ENCODE results near the gene ZYX.
A peak's percentile ranks its signal among the peaks of the same experiment; 100 is the strongest.
"Not testable (repeated sequence)": the region's sequence is repeated elsewhere in the genome, so short reads cannot be mapped to it uniquely, and the experiment has no call there.

The ZYX gene

GRCh38 chr7:143419880-143420279 is 38.7 kb downstream of the ZYX start:
- H3K27me3 Mint-ChIP-seq, result no peaks in the 10 kb centered on the region
- peaks cover 12% of the 10 kb centered on the region for H3K4me1 Mint-ChIP-seq (ENCODE audit: low read depth)
- intact Hi-C loops (cut with micrococcal nuclease), result loop anchor here (5.0 to 10.0 kb wide), 2 partner anchors 65 to 98 kb away; no protein-coding TSS in a partner anchor
- H3K9me3 Mint-ChIP-seq, result peaks cover 6% of the 10 kb centered on the region
- no peak overlapping the region for H3K4me3 Mint-ChIP-seq
- no peaks in the 10 kb centered on the region for H3K36me3 Mint-ChIP-seq (ENCODE audit: low read depth)
- H3K27ac Mint-ChIP-seq, result no peak overlapping the region

- intact Hi-C loops (cut with micrococcal nuclease); H3K9me3 Mint-ChIP-seq; H3K27me3 Mint-ChIP-seq; H3K36me3 Mint-ChIP-seq (ENCODE audit: low read depth); H3K4me1 Mint-ChIP-seq (ENCODE audit: low read depth); H3K4me3 Mint-ChIP-seq; H3K27ac Mint-ChIP-seq: not testable (repeated sequence)
These were observed 39.5 kb downstream of the ZYX start for GRCh38 chr7:143420624-143421023.

- Mint-ChIP-seq H3K4me1 (ENCODE audit: low read depth) (no peaks in the 10 kb centered on the region), H3K4me3 (no peak overlapping the region), H3K36me3 (ENCODE audit: low read depth) (no peaks in the 10 kb centered on the region), H3K27ac (no peak overlapping the region), H3K9me3 (peaks cover 6% of the 10 kb centered on the region), H3K27me3 (no peaks in the 10 kb centered on the region)
- intact Hi-C loops (cut with micrococcal nuclease), result no loop called here
These were observed 40.9 kb downstream of the ZYX start for GRCh38 chr7:143422033-143422432.

GRCh38 chr7:143424476-143424875 is 43.3 kb downstream of the ZYX start:
- H3K27me3 Mint-ChIP-seq; intact Hi-C loops (cut with micrococcal nuclease); H3K4me1 Mint-ChIP-seq (ENCODE audit: low read depth); H3K9me3 Mint-ChIP-seq; H3K27ac Mint-ChIP-seq; H3K4me3 Mint-ChIP-seq; H3K36me3 Mint-ChIP-seq (ENCODE audit: low read depth): not testable (repeated sequence)

- Mint-ChIP-seq H3K4me1 (ENCODE audit: low read depth) (peaks cover 16% of the 10 kb centered on the region), H3K27ac (no peak overlapping the region)
These were observed 45.5 kb downstream of the ZYX start for GRCh38 chr7:143426479-143427142.

GRCh38 chr7:143429770-143430698 is 48.9 kb downstream of the ZYX start:
- H3K4me3 Mint-ChIP-seq, result no peak overlapping the region
- no peaks in the 10 kb centered on the region for H3K27me3 Mint-ChIP-seq
- intact Hi-C loops (cut with micrococcal nuclease), result no loop called here
- H3K4me1 Mint-ChIP-seq (ENCODE audit: low read depth), result peaks cover 21% of the 10 kb centered on the region
- H3K9me3 Mint-ChIP-seq, result no peaks in the 10 kb centered on the region
- peak overlapping the region; percentile 74 for H3K27ac Mint-ChIP-seq
- H3K36me3 Mint-ChIP-seq (ENCODE audit: low read depth), result no peaks in the 10 kb centered on the region

More at GRCh38 chr7:143426479-143427142, 45.5 kb downstream of the ZYX start:
- intact Hi-C loops (cut with micrococcal nuclease), result no loop called here
- Mint-ChIP-seq H3K36me3 (ENCODE audit: low read depth) (no peaks in the 10 kb centered on the region), H3K27me3 (no peaks in the 10 kb centered on the region), H3K9me3 (peaks cover 6% of the 10 kb centered on the region), H3K4me3 (no peak overlapping the region)

GRCh38 chr7:143431109-143431508 is 50.0 kb downstream of the ZYX start:
- H3K4me1 Mint-ChIP-seq (ENCODE audit: low read depth), result peaks cover 29% of the 10 kb centered on the region
- no peaks in the 10 kb centered on the region for H3K36me3 Mint-ChIP-seq (ENCODE audit: low read depth)
- intact Hi-C loops (cut with micrococcal nuclease), result no loop called here
- H3K9me3 Mint-ChIP-seq, result no peaks in the 10 kb centered on the region
- H3K4me3 Mint-ChIP-seq, result no peak overlapping the region
- no peak overlapping the region for H3K27ac Mint-ChIP-seq
- no peaks in the 10 kb centered on the region for H3K27me3 Mint-ChIP-seq

GRCh38 chr7:143433759-143434158 is 52.6 kb downstream of the ZYX start:
- Mint-ChIP-seq H3K4me3 (no peak overlapping the region), H3K36me3 (ENCODE audit: low read depth) (no peaks in the 10 kb centered on the region), H3K27ac (no peak overlapping the region), H3K4me1 (ENCODE audit: low read depth) (peaks cover 54% of the 10 kb centered on the region), H3K9me3 (no peaks in the 10 kb centered on the region), H3K27me3 (no peaks in the 10 kb centered on the region)
- intact Hi-C loops (cut with micrococcal nuclease), result no loop called here

GRCh38 chr7:143434660-143435059 is 53.5 kb downstream of the ZYX start:
- no peak overlapping the region for H3K4me3 Mint-ChIP-seq
- H3K4me1 Mint-ChIP-seq (ENCODE audit: low read depth), result peaks cover 53% of the 10 kb centered on the region
- H3K36me3 Mint-ChIP-seq (ENCODE audit: low read depth), result no peaks in the 10 kb centered on the region
- intact Hi-C loops (cut with micrococcal nuclease), result no loop called here
- H3K27ac Mint-ChIP-seq, result no peak overlapping the region
- H3K9me3 Mint-ChIP-seq, result no peaks in the 10 kb centered on the region
- H3K27me3 Mint-ChIP-seq, result no peaks in the 10 kb centered on the region

GRCh38 chr7:143435266-143435665 is 54.1 kb downstream of the ZYX start:
- H3K36me3 Mint-ChIP-seq (ENCODE audit: low read depth), result no peaks in the 10 kb centered on the region
- H3K4me3 Mint-ChIP-seq, result no peak overlapping the region
- no peaks in the 10 kb centered on the region for H3K27me3 Mint-ChIP-seq
- no peak overlapping the region for H3K27ac Mint-ChIP-seq
- H3K4me1 Mint-ChIP-seq (ENCODE audit: low read depth), result peaks cover 47% of the 10 kb centered on the region
- H3K9me3 Mint-ChIP-seq, result no peaks in the 10 kb centered on the region
- intact Hi-C loops (cut with micrococcal nuclease), result no loop called here

GRCh38 chr7:143436325-143436946 is 55.3 kb downstream of the ZYX start:
- Mint-ChIP-seq H3K4me3 (no peak overlapping the region), H3K4me1 (ENCODE audit: low read depth) (peaks cover 39% of the 10 kb centered on the region), H3K36me3 (ENCODE audit: low read depth) (no peaks in the 10 kb centered on the region), H3K9me3 (no peaks in the 10 kb centered on the region), H3K27me3 (no peaks in the 10 kb centered on the region), H3K27ac (no peak overlapping the region)
- intact Hi-C loops (cut with micrococcal nuclease), result no loop called here

GRCh38 chr7:143437578-143437977 is 56.4 kb downstream of the ZYX start:
- H3K36me3 Mint-ChIP-seq (ENCODE audit: low read depth), result no peaks in the 10 kb centered on the region
- no peaks in the 10 kb centered on the region for H3K9me3 Mint-ChIP-seq
- peak overlapping the region; percentile 70 for H3K27ac Mint-ChIP-seq
- no peak overlapping the region for H3K4me3 Mint-ChIP-seq
- H3K27me3 Mint-ChIP-seq, result no peaks in the 10 kb centered on the region
- peaks cover 39% of the 10 kb centered on the region for H3K4me1 Mint-ChIP-seq (ENCODE audit: low read depth)
- intact Hi-C loops (cut with micrococcal nuclease), result no loop called here

- no peak overlapping the region for H3K27ac Mint-ChIP-seq
- no peak overlapping the region for H3K4me3 Mint-ChIP-seq
- intact Hi-C loops (cut with micrococcal nuclease), result no loop called here
- no peaks in the 10 kb centered on the region for H3K27me3 Mint-ChIP-seq
- no peaks in the 10 kb centered on the region for H3K36me3 Mint-ChIP-seq (ENCODE audit: low read depth)
- no peaks in the 10 kb centered on the region for H3K9me3 Mint-ChIP-seq
- H3K4me1 Mint-ChIP-seq (ENCODE audit: low read depth), result peaks cover 35% of the 10 kb centered on the region
These were observed 58.7 kb downstream of the ZYX start for GRCh38 chr7:143439866-143440265.
